Endothelial cell of coronary artery (primary cell): ENCODE measurements around the gene CBX6. TPM values are rescaled to one million over a fixed set of nuclear protein-coding genes. Genes with fewer than 3 reads are reported as not detected.

Experiments
- total RNA-seq: library from RNA; depleted of rRNA; stranded (reverse); fragments of >200 nt; gene quantifications from 2 replicates; pipeline ENCODE4 v1.2.3, GENCODE V29; 2014

Gene CBX6
- 25.9 and 30.3 TPM in 2 replicates for total RNA-seq

DNA sequence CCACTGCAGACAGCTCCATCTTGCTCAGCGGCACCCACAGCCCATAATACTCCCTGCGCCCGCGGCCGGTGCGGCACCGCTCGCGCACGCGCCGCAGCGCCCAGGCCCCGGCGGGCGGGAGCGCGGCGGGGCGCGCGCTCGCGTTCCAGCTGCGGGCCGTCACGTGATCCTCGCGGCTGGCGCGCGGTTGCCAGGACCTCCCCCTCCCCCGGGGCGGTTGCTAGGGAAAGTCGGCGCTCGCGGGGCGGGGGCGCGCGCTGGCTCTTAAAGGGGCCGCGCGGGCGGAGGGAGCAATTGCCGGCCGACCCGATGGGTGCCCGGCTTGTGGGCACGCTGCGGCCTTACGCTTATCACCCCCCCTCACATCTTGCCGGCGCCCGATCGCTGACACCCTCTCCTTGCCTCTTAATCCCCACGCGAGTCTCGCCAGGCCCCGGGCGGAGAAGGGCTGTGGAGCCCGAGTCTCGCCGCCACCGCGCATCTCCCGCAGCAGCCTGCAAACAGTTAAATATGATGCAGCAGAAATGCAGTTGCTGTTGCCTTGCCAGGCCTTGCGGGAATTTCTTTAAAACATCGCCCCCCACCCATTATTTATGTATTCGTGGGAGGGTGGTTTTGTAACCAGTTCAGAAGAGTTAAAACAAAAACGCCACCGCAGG is at the start of gene CBX6:
Gene CBX6 (minus strand): TSS at position 45 of the 659 bp plus-strand sequence. CDS start 26 bp downstream, at position 19.

GRCh38 chr22:38843657-38844314 is 28.2 kb downstream of the CBX6 start, which contains the start of gene NPTXR:
Gene NPTXR, minus strand, starts transcription at chr22:38844028.

Other genes starting within 250 kb of the CBX6 start
- gene FAM227A, start 215.8 kb downstream of the CBX6 start, total RNA-seq: 0.72 and 2.1 TPM in 2 replicates
- 21.8 and 23.3 TPM in 2 replicates for gene CBY1, start 215.6 kb downstream of the CBX6 start, total RNA-seq
- gene TOMM22, start 190.3 kb downstream of the CBX6 start, total RNA-seq: 73.9 and 100 TPM in 2 replicates
- 56.3 and 61.4 TPM in 2 replicates for gene JOSD1, start 171.3 kb downstream of the CBX6 start, total RNA-seq
- gene GTPBP1, start 166.3 kb downstream of the CBX6 start, total RNA-seq: 26.9 and 39.2 TPM in 2 replicates
- gene SUN2, start 116.2 kb downstream of the CBX6 start, total RNA-seq: 80.3 and 114 TPM in 2 replicates
- 14.2 and 15.2 TPM in 2 replicates for gene DNAL4, start 78.1 kb downstream of the CBX6 start, total RNA-seq
- gene NPTXR, start 28.2 kb downstream of the CBX6 start, total RNA-seq: 0.18 and 0.47 TPM in 2 replicates
- not detected in 2 replicates for gene APOBEC3A, start 85.4 kb upstream of the CBX6 start, total RNA-seq
- 0.38 and 1.3 TPM in 2 replicates for gene APOBEC3B, start 110.1 kb upstream of the CBX6 start, total RNA-seq
- gene APOBEC3C, start 142.0 kb upstream of the CBX6 start, total RNA-seq: 1.7 and 2.2 TPM in 2 replicates
- gene APOBEC3D, start 148.9 kb upstream of the CBX6 start, total RNA-seq: 0.18 and 1.0 TPM in 2 replicates
- gene APOBEC3F, start 168.6 kb upstream of the CBX6 start, total RNA-seq: 4.0 and 5.2 TPM in 2 replicates
- gene APOBEC3G, start 205.1 kb upstream of the CBX6 start, total RNA-seq: 2.1 and 3.8 TPM in 2 replicates
- not detected in 2 replicates for gene APOBEC3H, start 225.0 kb upstream of the CBX6 start, total RNA-seq